Cardiac muscle cell (in vitro differentiated cells and primary cell): ENCODE measurements around the gene KRT1. TPM values are rescaled to one million over a fixed set of nuclear protein-coding genes. Genes with fewer than 3 reads are reported as not detected.

Experiments
- DNase-seq, 2 donors: peaks; one replicate each; pipeline versions ENCODE4 v3.0.0 to v3.0.0-alpha.2; 2010 to 2017; ENCODE audit warnings: low read depth in 1 of 2, low spot score in 1 of 2
- H3K27ac ChIP-seq: fragments of 200-600 bp; sonication (generic); 2 replicates; pipeline ENCODE4 v1.5.1; 2016
- H3K27me3 ChIP-seq: fragments of 200-600 bp; sonication (generic); 2 replicates; pipeline ENCODE4 v1.6.0; 2016; ENCODE audit warnings: control low read depth
- H3K36me3 ChIP-seq: fragments of 200-600 bp; sonication (generic); 2 replicates; pipeline ENCODE4 v1.5.1; 2016; ENCODE audit warnings: control low read depth
- H3K4me1 ChIP-seq: fragments of 200-600 bp; sonication (generic); 2 replicates; pipeline ENCODE4 v1.8.1; 2017; ENCODE audit warnings: low read depth, mild to moderate bottlenecking, mixed run types
- H3K4me3 ChIP-seq: fragments of 200-600 bp; sonication (generic); 2 replicates; pipeline ENCODE4 v1.5.1; 2016; ENCODE audit warnings: mild to moderate bottlenecking
- H3K9me3 ChIP-seq: fragments of 200-600 bp; sonication (generic); 2 replicates; pipeline ENCODE4 v1.5.1; 2017; ENCODE audit warnings: low read depth, mild to moderate bottlenecking, control low read depth
- polyA plus RNA-seq: library from polyadenylated mRNA; unstranded; fragments of >200 nt; fragmentation: Nextera tagmentation; extraction: Ambion mirVana; gene quantifications from 2 replicates; pipeline ENCODE4 v1.2.1, GENCODE V29; 2016
- total RNA-seq: library from RNA; depleted of rRNA; stranded (reverse); fragments of >200 nt; gene quantifications from 2 replicates; pipeline ENCODE4 v1.2.3, GENCODE V29; 2016
- TF ChIP-seq, protein P1 (sequence below): IDR thresholded peaks from 2 replicates; pipeline ENCODE4 v1.5.1; 2012; ENCODE audit warnings: low read depth, mild to moderate bottlenecking, low read length

Gene KRT1
- total and polyA plus RNA-seq, 2 experiments from 2014 or later = not detected

DNA sequence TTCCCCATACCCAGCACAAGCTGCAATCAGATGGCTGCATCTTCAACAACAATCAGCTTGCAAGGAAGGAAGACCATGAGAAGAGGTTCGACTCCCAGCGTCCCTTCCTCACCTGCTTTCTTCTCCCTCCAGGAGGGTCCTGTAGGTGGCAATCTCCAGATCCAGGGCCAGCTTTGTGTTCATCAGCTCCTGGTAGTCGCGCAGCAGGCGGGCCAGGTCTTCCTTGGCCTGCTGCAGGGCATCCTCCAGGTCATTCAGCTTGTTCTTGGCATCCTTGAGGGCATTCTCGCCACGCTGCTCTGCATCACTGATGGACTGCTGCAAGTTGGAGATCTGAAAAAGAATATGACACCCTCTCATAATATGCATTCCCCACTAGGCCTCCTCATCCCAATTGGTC is 4.0 kb downstream of the KRT1 start:
- Histone ChIP-seq H3K27ac (no peak overlapping the region), H3K27me3 (peaks cover 61% of the 10 kb centered on the region), H3K36me3 (no peaks in the 10 kb centered on the region), H3K4me1 (no peaks in the 10 kb centered on the region), H3K4me3 (no peak overlapping the region), H3K9me3 (no peaks in the 10 kb centered on the region)
- no peak for DNase-seq
- TF ChIP-seq, protein P1, sequence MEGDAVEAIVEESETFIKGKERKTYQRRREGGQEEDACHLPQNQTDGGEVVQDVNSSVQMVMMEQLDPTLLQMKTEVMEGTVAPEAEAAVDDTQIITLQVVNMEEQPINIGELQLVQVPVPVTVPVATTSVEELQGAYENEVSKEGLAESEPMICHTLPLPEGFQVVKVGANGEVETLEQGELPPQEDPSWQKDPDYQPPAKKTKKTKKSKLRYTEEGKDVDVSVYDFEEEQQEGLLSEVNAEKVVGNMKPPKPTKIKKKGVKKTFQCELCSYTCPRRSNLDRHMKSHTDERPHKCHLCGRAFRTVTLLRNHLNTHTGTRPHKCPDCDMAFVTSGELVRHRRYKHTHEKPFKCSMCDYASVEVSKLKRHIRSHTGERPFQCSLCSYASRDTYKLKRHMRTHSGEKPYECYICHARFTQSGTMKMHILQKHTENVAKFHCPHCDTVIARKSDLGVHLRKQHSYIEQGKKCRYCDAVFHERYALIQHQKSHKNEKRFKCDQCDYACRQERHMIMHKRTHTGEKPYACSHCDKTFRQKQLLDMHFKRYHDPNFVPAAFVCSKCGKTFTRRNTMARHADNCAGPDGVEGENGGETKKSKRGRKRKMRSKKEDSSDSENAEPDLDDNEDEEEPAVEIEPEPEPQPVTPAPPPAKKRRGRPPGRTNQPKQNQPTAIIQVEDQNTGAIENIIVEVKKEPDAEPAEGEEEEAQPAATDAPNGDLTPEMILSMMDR = no peak

DNA sequence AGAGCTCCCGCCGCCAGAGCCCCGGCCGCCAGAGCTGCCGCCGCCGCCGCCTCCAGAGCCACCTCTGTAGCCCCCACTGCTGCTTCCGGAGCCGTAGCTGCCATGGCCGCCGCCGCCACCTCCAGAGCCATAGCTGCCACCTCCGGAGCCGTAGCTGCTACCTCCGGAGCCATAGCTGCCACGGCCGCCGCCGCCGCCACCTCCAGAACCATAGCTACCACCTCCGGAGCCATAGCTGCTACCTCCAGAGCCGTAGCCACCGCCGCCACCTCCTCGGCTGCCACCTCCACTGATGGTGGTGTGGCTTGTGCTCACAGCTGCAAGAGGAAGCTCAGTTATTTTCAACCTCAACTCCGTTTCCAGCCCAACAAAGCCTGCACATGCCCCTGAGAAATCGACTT is 4.9 kb downstream of the KRT1 start:
- H3K27ac ChIP-seq = no peak overlapping the region
- no peak overlapping the region for H3K4me3 ChIP-seq
- H3K4me1 ChIP-seq = no peaks in the 10 kb centered on the region
- no peaks in the 10 kb centered on the region for H3K36me3 ChIP-seq
- DNase-seq = no peak
- TF ChIP-seq, protein P1 = no peak
- peaks cover 60% of the 10 kb centered on the region for H3K27me3 ChIP-seq
- H3K9me3 ChIP-seq = no peaks in the 10 kb centered on the region

DNA sequence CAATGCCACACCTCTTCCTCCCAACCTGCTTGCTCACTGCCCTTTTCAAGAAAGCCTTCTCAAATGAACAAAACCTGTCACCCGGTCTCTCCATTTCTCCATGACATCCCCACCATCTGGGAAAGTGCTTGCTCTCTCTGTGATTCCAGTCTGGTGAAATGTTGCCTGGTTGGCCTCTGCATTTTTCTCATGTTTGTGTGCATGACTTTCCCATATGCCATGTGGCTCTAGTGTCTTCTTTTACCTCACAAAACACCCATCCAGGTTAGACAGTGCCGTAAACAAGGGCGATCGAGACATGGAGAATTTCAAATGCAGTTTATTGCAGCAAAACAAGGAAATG is 5.8 kb downstream of the KRT1 start:
- Histone ChIP-seq H3K4me3 (no peak overlapping the region), H3K27ac (no peak overlapping the region), H3K4me1 (no peaks in the 10 kb centered on the region), H3K36me3 (no peaks in the 10 kb centered on the region), H3K27me3 (peaks cover 51% of the 10 kb centered on the region), H3K9me3 (no peaks in the 10 kb centered on the region)
- TF ChIP-seq, protein P1 = no peak
- no peak for DNase-seq

DNA sequence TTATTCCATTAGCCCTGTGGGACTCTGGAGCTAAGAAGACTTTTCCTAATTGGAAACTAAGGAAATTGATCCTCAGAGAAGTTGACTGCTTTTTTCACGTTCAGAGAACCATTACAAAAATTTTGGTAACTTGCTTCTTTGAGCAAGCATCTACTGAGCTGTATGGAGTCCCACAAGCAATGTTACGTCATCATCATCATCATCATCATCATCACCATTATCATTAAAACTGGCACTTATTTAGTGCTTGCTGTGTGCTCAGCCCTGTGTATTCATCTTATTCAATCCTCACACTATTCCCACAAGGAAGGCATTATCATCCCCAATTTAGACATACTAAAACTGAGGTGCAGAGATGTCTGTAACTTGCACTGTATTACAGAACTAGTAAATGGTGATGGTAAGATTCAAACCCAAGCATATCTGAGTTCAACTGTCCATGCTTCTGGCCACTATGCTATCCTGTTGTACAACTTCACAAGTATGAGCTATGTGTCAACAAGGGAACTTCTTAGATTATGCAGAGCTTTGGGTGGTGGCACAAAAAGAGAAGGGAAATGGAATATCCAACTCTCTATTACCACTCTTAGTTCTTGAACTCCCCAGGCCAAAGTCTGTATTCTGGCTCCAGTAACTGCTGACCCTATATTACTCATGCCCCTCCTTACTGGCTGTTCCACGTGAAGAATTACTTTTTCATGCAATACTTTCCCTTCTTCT is 6.3 kb downstream of the KRT1 start:
- H3K27me3 ChIP-seq = peaks cover 45% of the 10 kb centered on the region
- no peaks in the 10 kb centered on the region for H3K4me1 ChIP-seq
- H3K9me3 ChIP-seq = no peaks in the 10 kb centered on the region
- no peak overlapping the region for H3K27ac ChIP-seq
- no peak for DNase-seq
- H3K4me3 ChIP-seq = no peak overlapping the region
- no peaks in the 10 kb centered on the region for H3K36me3 ChIP-seq
- TF ChIP-seq, protein P1 = no peak

DNA sequence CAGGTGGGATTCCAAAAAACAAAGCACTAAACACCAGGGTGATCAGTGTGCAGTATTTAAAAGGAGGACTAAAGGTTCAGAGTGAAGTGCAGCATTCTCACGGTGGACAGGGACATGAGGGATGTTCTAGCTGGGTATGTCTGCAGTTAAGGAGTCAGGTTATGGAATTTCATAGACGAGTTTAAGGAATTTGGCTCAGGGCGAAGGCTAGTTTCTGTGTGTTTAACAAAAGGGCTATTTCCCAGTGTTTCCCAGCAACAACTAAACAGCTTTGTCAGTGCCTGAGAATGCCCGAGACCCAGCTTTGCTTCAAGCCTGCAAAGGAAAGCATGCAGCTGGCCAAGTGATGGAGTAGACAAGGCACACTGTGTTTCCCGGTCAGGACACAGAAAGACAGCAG is 7.0 kb downstream of the KRT1 start:
- H3K4me1 ChIP-seq = no peaks in the 10 kb centered on the region
- no peak overlapping the region for H3K27ac ChIP-seq
- no peak overlapping the region for H3K4me3 ChIP-seq
- DNase-seq = no peak
- H3K27me3 ChIP-seq = peaks cover 39% of the 10 kb centered on the region
- H3K36me3 ChIP-seq = no peaks in the 10 kb centered on the region
- TF ChIP-seq, protein P1 = no peak
- no peaks in the 10 kb centered on the region for H3K9me3 ChIP-seq
